Tibial nerve (tissue), 4 donors: Measurements from ENCODE around the gene PLA2G6. TPM values are rescaled to one million over a fixed set of nuclear protein-coding genes. Genes with fewer than 3 reads are reported as not detected.

Experiments
- DNase-seq, 2 donors: peaks; one replicate each; pipeline ENCODE4 v3.0.0-alpha.2; 2019; ENCODE audit warnings: low spot score in 2 of 2
- H3K27ac ChIP-seq, 4 donors: fragments of 200-600 bp; sonication (generic) in 3 of 4; one replicate each; pipeline ENCODE4 v1.5.1; 2017 to 2019; ENCODE audit warnings: mild to moderate bottlenecking in 1 of 4
- H3K27me3 ChIP-seq, 2 donors: fragments of 200-600 bp; sonication (generic) in 1 of 2; one replicate each; pipeline versions ENCODE4 v1.5.1 to v1.6.0; 2017 to 2019
- H3K36me3 ChIP-seq, 3 donors: fragments of 200-600 bp; sonication (generic); one replicate each; pipeline ENCODE4 v1.5.1; 2018 to 2019
- H3K4me1 ChIP-seq, 4 donors: fragments of 200-600 bp; sonication (generic) in 3 of 4; one replicate each; pipeline ENCODE4 v1.5.1; 2017 to 2019
- H3K4me3 ChIP-seq, 4 donors: fragments of 200-600 bp; sonication (generic) in 3 of 4; one replicate each; pipeline ENCODE4 v1.5.1; 2017 to 2019; ENCODE audit warnings: mild to moderate bottlenecking in 1 of 4, moderate library complexity in 1 of 4
- H3K9me3 ChIP-seq, 4 donors: fragments of 200-600 bp; sonication (generic) in 3 of 4; one replicate each; pipeline ENCODE4 v1.5.1; 2017 to 2019
- CTCF ChIP-seq, 5 experiments: fragments of 200-600 bp in 3 of 5; fragments of 450-650 bp in 2 of 5; sonication (generic) in 3 of 5; IDR thresholded peaks; one replicate each; pipeline ENCODE4 v1.5.1; 2016 to 2019; ENCODE audit warnings: antibody characterized with exemption in 5 of 5, mild to moderate bottlenecking in 3 of 5, moderate library complexity in 2 of 5
- EP300 ChIP-seq, 2 donors: sonication (generic); formaldehyde crosslinking; IDR thresholded peaks; one replicate each; pipeline ENCODE4 v1.6.1; 2017; ENCODE audit warnings: antibody characterized with exemption in 2 of 2, mild to moderate bottlenecking in 1 of 2
- POLR2A ChIP-seq, 2 donors: fragments of 450-650 bp; IDR thresholded peaks; one replicate each; pipeline ENCODE4 v1.6.1; 2017; ENCODE audit warnings: antibody characterized with exemption in 2 of 2, mild to moderate bottlenecking in 2 of 2, moderate library complexity in 2 of 2
- WGBS, 2 donors: methylation state at CpG; one replicate each; pipeline ENCODE4 v1.1.5; 2018; 5-methylcytosine and 5-hydroxymethylcytosine counted together
- total RNA-seq, 4 donors: library from RNA; depleted of rRNA; stranded (reverse); fragments of >200 nt; gene quantifications; one replicate each; pipeline ENCODE4 v1.1.0, GENCODE V29; 2016

Gene PLA2G6
- total RNA-seq = 10 to 100 TPM; 48.5 to 60.3 (median 55.1) TPM

- TF ChIP-seq POLR2A (IDR thresholded peaks at IDR 0.05) = peak in 1 of 2 donors; percentile 68
- peak in 1 of 5 experiments; percentile 18 for TF ChIP-seq CTCF (IDR thresholded peaks at IDR 0.05)
- TF ChIP-seq EP300 (IDR thresholded peaks at IDR 0.05) = peak; percentile 82 to 85
- peak; percentile 95 to 97 for DNase-seq
- Histone ChIP-seq H3K4me1 (peaks cover 0 to 40% (median 15%) of the 10 kb centered on the region in 4 donors), H3K4me3 (peak within 1 kb of the TSS; percentile 40 to 75 (median 66)), H3K9me3 (no peaks in the 10 kb centered on the region), H3K27me3 (no peaks in the 10 kb centered on the region), H3K36me3 (no peaks in the 10 kb centered on the region), H3K27ac (peak within 1 kb of the TSS; percentile 87 to 99 (median 92))
- 1 to 2% methylated on average over 31 to 48 of the region's 48 CpGs for WGBS, 2 donors
These were observed at the start of gene PLA2G6 for GRCh38 chr22:38181453-38182200. TSS of gene PLA2G6 (minus strand) at chr22:38181830. CDS start at chr22:38169426, 12,404 bp downstream.

- peak overlapping the region in 3 of 4 donors; percentile 47 to 82 (median 57) for H3K27ac ChIP-seq
- 78 to 84% methylated on average over 9 of the region's 9 CpGs for WGBS, 2 donors
- peaks cover 0 to 78% (median 0%) of the 10 kb centered on the region in 3 donors for H3K36me3 ChIP-seq
These were observed 49.3 kb upstream of the PLA2G6 start for GRCh38 chr22:38230916-38231315.

GRCh38 chr22:38230108-38230825, 48.6 kb upstream of the PLA2G6 start:
- H3K4me1 ChIP-seq = peaks cover 0 to 72% (median 16%) of the 10 kb centered on the region in 4 donors
- H3K9me3 ChIP-seq = no peaks in the 10 kb centered on the region
- H3K27me3 ChIP-seq = no peaks in the 10 kb centered on the region
- no peak overlapping the region for H3K4me3 ChIP-seq
- H3K36me3 ChIP-seq = peaks cover 0 to 78% (median 0%) of the 10 kb centered on the region in 3 donors
- 69 to 73% methylated on average over 12 to 14 of the region's 15 CpGs for WGBS, 2 donors
- no peak for DNase-seq
- TF ChIP-seq CTCF (IDR thresholded peaks at IDR 0.05) = peak; percentile 22 to 73 (median 28)
- TF ChIP-seq POLR2A (IDR thresholded peaks at IDR 0.05) = no peak
- peak in 1 of 2 donors; percentile 19 for TF ChIP-seq EP300 (IDR thresholded peaks at IDR 0.05)
- H3K27ac ChIP-seq = peak overlapping the region; percentile 5 to 82 (median 52)

More at GRCh38 chr22:38230916-38231315, 49.3 kb upstream of the PLA2G6 start:
- no peak for DNase-seq
- H3K27me3 ChIP-seq = no peaks in the 10 kb centered on the region
- TF ChIP-seq POLR2A (IDR thresholded peaks at IDR 0.05) (no peak), CTCF (IDR thresholded peaks at IDR 0.05) (no peak), EP300 (IDR thresholded peaks at IDR 0.05) (no peak)
- H3K9me3 ChIP-seq = no peaks in the 10 kb centered on the region
- peaks cover 0 to 79% (median 16%) of the 10 kb centered on the region in 4 donors for H3K4me1 ChIP-seq
- H3K4me3 ChIP-seq = no peak overlapping the region

- WGBS, 2 donors = 38 to 40% methylated on average over 12 to 13 of the region's 14 CpGs
- no peak for DNase-seq
- no peak overlapping the region for H3K4me3 ChIP-seq
- peaks cover 0 to 78% (median 4%) of the 10 kb centered on the region in 3 donors for H3K36me3 ChIP-seq
- H3K4me1 ChIP-seq = peaks cover 0 to 62% (median 16%) of the 10 kb centered on the region in 4 donors
- peak overlapping the region; percentile 77 to 90 (median 83) for H3K27ac ChIP-seq
- H3K9me3 ChIP-seq = no peaks in the 10 kb centered on the region
- no peaks in the 10 kb centered on the region for H3K27me3 ChIP-seq
- no peak for TF ChIP-seq CTCF (IDR thresholded peaks at IDR 0.05)
- TF ChIP-seq EP300 (IDR thresholded peaks at IDR 0.05) = peak in 1 of 2 donors; percentile 66
- TF ChIP-seq POLR2A (IDR thresholded peaks at IDR 0.05) = no peak
These were observed 47.5 kb upstream of the PLA2G6 start for GRCh38 chr22:38228873-38229740.
